ENCODE results near the gene PCNA. TPM values are rescaled to one million over a fixed set of nuclear protein-coding genes. Genes with fewer than 3 reads are reported as not detected.
A peak's percentile ranks its signal among the peaks of the same experiment; 100 is the strongest.

The PCNA gene
- total and polyA plus RNA-seq, 2 experiments from 2014 or later, result 353 to 428 TPM

- DNase-seq (ENCODE audit: low spot score) (no peak), ATAC-seq (no peak)
- H3K4me2 ChIP-seq, result no peak overlapping the region
- no peaks in the 10 kb centered on the region for H3K36me3 ChIP-seq (ENCODE audit: insufficient read depth)
- Mint-ChIP-seq H3K9me3 (no peaks in the 10 kb centered on the region), H3K4me1 (peaks cover 5% of the 10 kb centered on the region; the same call in 2 of the 3 replicates), H3K4me3 (no peak overlapping the region), H3K36me3 (ENCODE audit: low read depth) (no peaks in the 10 kb centered on the region), H3K27ac (no peak overlapping the region), H3K27me3 (ENCODE audit: insufficient read depth, low read depth, poor library complexity) (peaks cover 5% of the 10 kb centered on the region)
- no peak overlapping the region for H3K4me3 ChIP-seq
- H3F3A ChIP-seq (replicated peaks; ENCODE audit: low read depth), result no peaks in the 10 kb centered on the region
- H3K27ac ChIP-seq (ENCODE audit: low read depth), result no peak overlapping the region
- no peaks in the 10 kb centered on the region for H3K27me3 ChIP-seq (ENCODE audit: insufficient read depth)
- no peaks in the 10 kb centered on the region for H3K4me1 ChIP-seq (ENCODE audit: insufficient read depth)
- H4K20me1 ChIP-seq (replicated peaks; ENCODE audit: insufficient read depth), result no peaks in the 10 kb centered on the region
- no peaks in the 10 kb centered on the region for H3K79me2 ChIP-seq (replicated peaks; ENCODE audit: insufficient read depth)
- H3K9me2 ChIP-seq (ENCODE audit: insufficient read depth), result no peaks in the 10 kb centered on the region
- H2AFZ ChIP-seq, result 0 out of 2 replicates have a peak overlapping the region, but pooled peaks have one; percentile 18
- TF ChIP-seq POLR2AphosphoS5 (IDR thresholded peaks at IDR 0.05; ENCODE audit: low read depth) (no peak), EZH2 (IDR thresholded peaks at IDR 0.05; ENCODE audit: low read depth, unreplicated experiment) (no peak), JUNB (IDR thresholded peaks at IDR 0.05; ENCODE audit: unreplicated experiment) (no peak), ETS1 (IDR thresholded peaks at IDR 0.05) (no peak), STAT1 (IDR thresholded peaks at IDR 0.05; ENCODE audit: unreplicated experiment) (no peak), ZNF331 (CRISPR knock-in tag; IDR thresholded peaks at IDR 0.05; ENCODE audit: low read depth) (no peak), CTCF (conservative IDR thresholded peaks at IDR 0.05; ENCODE audit: low read depth in 2 of 2) (no peak), REST (IDR thresholded peaks at IDR 0.05; ENCODE audit: unreplicated experiment) (no peak), EZH2phosphoT487 (IDR thresholded peaks at IDR 0.05; ENCODE audit: unreplicated experiment) (no peak), ZNF114 (CRISPR knock-in tag; IDR thresholded peaks at IDR 0.05) (no peak), ZNF462 (CRISPR knock-in tag; IDR thresholded peaks at IDR 0.05) (no peak), CREB1 (CRISPR knock-in tag; IDR thresholded peaks at IDR 0.05; ENCODE audit: low read depth) (no peak), NANOG (IDR thresholded peaks at IDR 0.05; ENCODE audit: borderline replicate concordance) (no peak)
These were observed 51.7 kb downstream of the PCNA start for GRCh38 chr20:5067877-5068645.
